Neuronal stem cell (in vitro differentiated cells): ENCODE results near the gene FTSJ3.
"Not testable (repeated sequence)": the region's sequence is repeated elsewhere in the genome, so short reads cannot be mapped to it uniquely, and the experiment has no call there.

Experiments
- DNase-seq: peaks from one replicate; pipeline ENCODE4 v3.0.0-alpha.2; 2013; ENCODE audit warnings: low spot score
- H2AFZ ChIP-seq: one replicate; pipeline ENCODE4 v1.6.1; 2013; ENCODE audit warnings: mild to moderate bottlenecking, low read length, inconsistent platforms
- H2AK5ac ChIP-seq: 2 replicates; pipeline ENCODE4 v1.6.1; 2013; ENCODE audit warnings: low read depth, mild to moderate bottlenecking, inconsistent platforms, low read length, moderate library complexity, mixed read lengths
- H2BK120ac ChIP-seq: 2 replicates; pipeline ENCODE4 v1.6.1; 2013; ENCODE audit warnings: low read depth, mild to moderate bottlenecking, inconsistent platforms, low read length, moderate library complexity, mixed read lengths
- H2BK12ac ChIP-seq: one replicate; pipeline ENCODE4 v1.6.1; 2013; ENCODE audit warnings: low read length, inconsistent platforms
- H2BK15ac ChIP-seq: 2 replicates; pipeline ENCODE4 v1.6.1; 2013; ENCODE audit warnings: mild to moderate bottlenecking, low read length, inconsistent platforms, mixed read lengths
- H2BK5ac ChIP-seq: one replicate; pipeline ENCODE4 v1.6.1; 2013; ENCODE audit warnings: inconsistent platforms, mild to moderate bottlenecking, low read length, moderate library complexity
- H3K14ac ChIP-seq: one replicate; pipeline ENCODE4 v1.6.1; 2013; ENCODE audit warnings: low read length, inconsistent platforms
- H3K18ac ChIP-seq: 2 replicates; pipeline ENCODE4 v1.6.1; 2013; ENCODE audit warnings: low read length, inconsistent platforms
- H3K23ac ChIP-seq: 2 replicates; pipeline ENCODE4 v1.6.1; 2013; ENCODE audit warnings: low read depth, mild to moderate bottlenecking, mixed read lengths, low read length, inconsistent platforms; ENCODE audit not compliant: poor library complexity
- H3K27ac ChIP-seq: replicated peaks from 3 replicates; pipeline ENCODE4 v1.5.1; 2013; ENCODE audit warnings: low read length, inconsistent platforms
- H3K27me3 ChIP-seq, 3 experiments: 2 replicates each; pipeline ENCODE4 v1.6.1; 2013; ENCODE audit warnings: low read length in 3 of 3, mild to moderate bottlenecking in 2 of 3, inconsistent platforms in 1 of 3, low read depth in 1 of 3, mixed read lengths in 1 of 3, moderate library complexity in 1 of 3; ENCODE audit not compliant: control insufficient read depth in 3 of 3, insufficient read depth in 3 of 3
- H3K36me3 ChIP-seq, 2 donors: replicated peaks in 1 of 2; 2 replicates each; pipeline ENCODE4 v1.6.1; 2013; ENCODE audit warnings: low read length in 2 of 2; ENCODE audit not compliant: control insufficient read depth in 2 of 2, insufficient read depth in 2 of 2
- H3K4ac ChIP-seq: 2 replicates; pipeline ENCODE4 v1.6.1; 2013; ENCODE audit warnings: inconsistent platforms, mild to moderate bottlenecking, low read length, moderate library complexity
- H3K4me1 ChIP-seq, 2 donors: 1 replicate in 1 of 2; 2 replicates in 1 of 2; pipeline ENCODE4 v1.6.1; 2013; ENCODE audit warnings: low read length in 2 of 2, low read depth in 1 of 2; ENCODE audit not compliant: control insufficient read depth in 2 of 2, insufficient read depth in 1 of 2
- H3K4me2 ChIP-seq: one replicate; pipeline ENCODE4 v1.6.1; 2013; ENCODE audit warnings: mild to moderate bottlenecking, low read length, inconsistent platforms; ENCODE audit not compliant: insufficient read depth, poor library complexity, severe bottlenecking
- H3K4me3 ChIP-seq, 2 donors: 2 replicates each; pipeline ENCODE4 v1.5.1; 2013; ENCODE audit warnings: low read length in 2 of 2, mild to moderate bottlenecking in 2 of 2, inconsistent platforms in 1 of 2, moderate library complexity in 1 of 2
- H3K79me1 ChIP-seq: one replicate; pipeline ENCODE4 v1.6.1; 2013; ENCODE audit warnings: low read depth, mild to moderate bottlenecking, inconsistent platforms, low read length, moderate library complexity
- H3K9ac ChIP-seq: one replicate; pipeline ENCODE4 v1.6.1; 2013; ENCODE audit warnings: mild to moderate bottlenecking, low read depth, low read length, inconsistent platforms; ENCODE audit not compliant: poor library complexity
- H3K9me3 ChIP-seq, 2 donors: replicated peaks in 1 of 2; 2 replicates each; pipeline versions ENCODE3 to v1.6.1; 2013; ENCODE audit warnings: low read length in 2 of 2, mild to moderate bottlenecking in 2 of 2, inconsistent platforms in 1 of 2, low read depth in 1 of 2, mixed read lengths in 1 of 2, moderate library complexity in 1 of 2; ENCODE audit not compliant: control insufficient read depth in 2 of 2, insufficient read depth in 1 of 2
- H4K8ac ChIP-seq: one replicate; pipeline ENCODE4 v1.6.1; 2013; ENCODE audit warnings: low read depth, mild to moderate bottlenecking, inconsistent platforms, low read length, moderate library complexity
- H4K91ac ChIP-seq: one replicate; pipeline ENCODE4 v1.6.1; 2013; ENCODE audit warnings: low read length, low read depth, mild to moderate bottlenecking, inconsistent platforms; ENCODE audit not compliant: poor library complexity
- WGBS, 2 donors: extraction: QIAGEN DNeasy Blood & Tissue Kit; methylation state at CpG; one replicate each; pipeline ENCODE4 v1.1.7; 2013; ENCODE audit warnings: missing lambda C conversion rate in 2 of 2, mixed read lengths in 1 of 2; ENCODE audit not compliant: insufficient read length in 2 of 2, insufficient replicate concordance in 1 of 2; ENCODE audit errors: extremely low coverage in 2 of 2; 5-methylcytosine and 5-hydroxymethylcytosine counted together

Gene FTSJ3

DNA sequence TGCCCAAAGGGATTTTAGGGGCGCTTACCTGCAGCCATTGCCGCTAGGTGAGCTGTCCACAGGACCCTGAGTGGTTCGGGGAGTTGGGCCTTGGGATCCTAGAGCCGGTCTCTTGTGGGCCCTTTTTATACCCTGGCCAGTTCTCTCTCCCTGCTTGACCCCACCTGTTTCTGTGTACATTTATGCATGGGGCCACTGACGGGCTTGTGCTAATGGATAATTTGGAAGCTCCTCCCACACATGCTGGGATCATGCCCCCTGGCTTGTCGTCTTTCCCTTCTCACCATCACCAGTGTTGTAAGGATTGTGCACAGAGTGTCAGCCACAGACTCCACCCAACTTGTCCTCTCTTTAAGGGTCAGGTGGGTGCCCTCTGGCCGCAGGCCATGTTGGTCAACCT is 46.1 kb upstream of the FTSJ3 start, which contains the start of gene CSH2:
Gene CSH2, minus strand, starts transcription at position 101 of the 400 bp plus-strand sequence. Its CDS starts 63 bp downstream, at position 38.
- not testable (repeated sequence) for H3K23ac ChIP-seq, H2BK120ac ChIP-seq, H3K4me1 ChIP-seq, H3K27me3 ChIP-seq, H3K79me1 ChIP-seq, H3K4ac ChIP-seq, H2BK12ac ChIP-seq, H3K36me3 ChIP-seq, H3K4me3 ChIP-seq, H3K4me2 ChIP-seq, H3K9ac ChIP-seq, H3K27ac ChIP-seq, H3K9me3 ChIP-seq, H4K8ac ChIP-seq, H2AK5ac ChIP-seq, H2AFZ ChIP-seq, H4K91ac ChIP-seq, H2BK15ac ChIP-seq, H3K18ac ChIP-seq, DNase-seq, H2BK5ac ChIP-seq, H3K14ac ChIP-seq
- WGBS, 2 donors = no CpG with 5 or more reads among the region's 7 CpGs

DNA sequence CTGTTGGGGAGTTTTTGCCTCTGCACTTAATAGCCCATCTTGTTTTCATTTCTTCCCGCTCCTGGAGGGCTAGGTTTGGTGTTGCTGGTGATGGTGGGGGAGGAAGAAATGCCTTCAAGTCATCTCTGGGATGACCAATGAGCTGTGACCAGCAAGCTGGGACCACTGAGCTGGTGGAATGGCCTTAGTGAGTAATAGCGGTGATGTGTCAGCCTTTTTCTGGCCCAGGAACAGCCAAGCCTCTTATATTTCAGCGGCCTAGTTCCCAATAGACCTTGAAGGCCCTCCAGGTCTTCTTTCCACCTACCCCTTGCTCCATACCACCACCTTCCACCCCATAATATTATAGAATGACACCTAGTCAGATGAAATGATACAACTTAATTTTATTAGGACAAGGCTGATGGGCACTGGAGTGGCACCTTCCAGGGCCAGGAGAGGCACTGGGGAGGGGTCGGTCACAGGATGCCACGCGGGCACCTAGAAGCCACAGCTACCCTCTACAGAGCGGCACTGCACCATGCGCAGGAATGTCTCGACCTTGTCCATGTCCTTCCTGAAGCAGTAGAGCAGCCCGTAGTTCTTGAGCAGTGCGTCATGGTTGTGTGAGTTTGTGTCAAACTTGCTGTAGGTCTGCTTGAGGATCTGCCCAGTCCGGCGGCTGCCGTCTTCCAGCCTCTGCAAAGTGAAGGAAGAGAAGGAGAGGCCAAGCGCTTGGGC is 44.3 kb upstream of the FTSJ3 start:
- WGBS, 2 donors = no CpG with 5 or more reads among the region's 15 CpGs
- not testable (repeated sequence) for H3K36me3 ChIP-seq, H3K27ac ChIP-seq, H3K9me3 ChIP-seq, DNase-seq, H4K91ac ChIP-seq, H2BK120ac ChIP-seq, H3K9ac ChIP-seq, H3K4me3 ChIP-seq, H3K4me2 ChIP-seq, H2AK5ac ChIP-seq, H3K4ac ChIP-seq, H3K23ac ChIP-seq, H3K4me1 ChIP-seq, H3K79me1 ChIP-seq, H3K27me3 ChIP-seq, H2BK5ac ChIP-seq, H2BK12ac ChIP-seq, H3K14ac ChIP-seq, H4K8ac ChIP-seq, H3K18ac ChIP-seq, H2AFZ ChIP-seq, H2BK15ac ChIP-seq

GRCh38 chr17:63870292-63870665 is 42.8 kb upstream of the FTSJ3 start:
- WGBS, 2 donors = no CpG with 5 or more reads among the region's 4 CpGs
- not testable (repeated sequence) for H3K36me3 ChIP-seq, H3K27me3 ChIP-seq, H3K9ac ChIP-seq, H3K4me1 ChIP-seq, H3K4me2 ChIP-seq, H2BK120ac ChIP-seq, H3K79me1 ChIP-seq, DNase-seq, H3K18ac ChIP-seq, H2BK15ac ChIP-seq, H3K23ac ChIP-seq, H3K27ac ChIP-seq, H2AFZ ChIP-seq, H2BK5ac ChIP-seq, H4K8ac ChIP-seq, H3K9me3 ChIP-seq, H4K91ac ChIP-seq, H2BK12ac ChIP-seq, H3K4me3 ChIP-seq, H3K14ac ChIP-seq, H3K4ac ChIP-seq, H2AK5ac ChIP-seq

- H3K4me2 ChIP-seq, H4K91ac ChIP-seq, H3K18ac ChIP-seq, H2AFZ ChIP-seq, H4K8ac ChIP-seq, H3K36me3 ChIP-seq, H2AK5ac ChIP-seq, H2BK5ac ChIP-seq, H3K4me3 ChIP-seq, H3K4ac ChIP-seq, H2BK15ac ChIP-seq, H3K9ac ChIP-seq, H2BK12ac ChIP-seq, H3K14ac ChIP-seq, H3K23ac ChIP-seq, H3K27me3 ChIP-seq, DNase-seq, H2BK120ac ChIP-seq, H3K4me1 ChIP-seq, H3K27ac ChIP-seq, H3K79me1 ChIP-seq, H3K9me3 ChIP-seq: not testable (repeated sequence)
- no CpG with 5 or more reads among the region's 9 CpGs for WGBS, 2 donors
Measured at GRCh38 chr17:63869491-63870291, 42.2 kb upstream of the FTSJ3 start.
